Suppressor macrophage treated with lipopolysaccharide for 1 hour (primary cell): Measurements from ENCODE around the gene CBFA2T2.
"Not testable (repeated sequence)": the region's sequence is repeated elsewhere in the genome, so short reads cannot be mapped to it uniquely, and the experiment has no call there.

ENCODE experiments used
- DNase-seq, 3 donors: peaks; one replicate each; pipeline ENCODE4 v3.0.0-alpha.2; 2020 to 2022

Gene CBFA2T2

DNA sequence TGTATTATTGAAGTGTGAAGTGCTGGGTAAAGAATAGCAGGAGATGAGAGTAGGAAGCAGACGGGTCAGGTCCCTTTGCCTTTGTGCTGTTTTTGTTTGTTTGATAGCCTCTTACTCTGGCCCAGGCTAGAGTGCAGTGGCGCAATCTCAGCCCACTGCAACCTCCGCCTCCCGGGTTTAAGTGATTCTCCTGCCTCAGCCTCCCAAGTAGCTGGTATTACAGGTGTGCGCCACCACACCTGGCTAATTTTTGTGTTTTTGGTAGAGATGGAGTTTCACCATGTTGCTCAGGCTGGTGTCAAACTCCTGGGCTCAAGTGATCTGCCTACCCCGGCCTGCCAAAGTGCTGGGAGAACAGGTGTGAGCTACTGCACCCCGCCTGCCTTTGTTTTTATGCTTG is 18.1 kb downstream of the CBFA2T2 start:
- DNase-seq, result not testable (repeated sequence)

DNA sequence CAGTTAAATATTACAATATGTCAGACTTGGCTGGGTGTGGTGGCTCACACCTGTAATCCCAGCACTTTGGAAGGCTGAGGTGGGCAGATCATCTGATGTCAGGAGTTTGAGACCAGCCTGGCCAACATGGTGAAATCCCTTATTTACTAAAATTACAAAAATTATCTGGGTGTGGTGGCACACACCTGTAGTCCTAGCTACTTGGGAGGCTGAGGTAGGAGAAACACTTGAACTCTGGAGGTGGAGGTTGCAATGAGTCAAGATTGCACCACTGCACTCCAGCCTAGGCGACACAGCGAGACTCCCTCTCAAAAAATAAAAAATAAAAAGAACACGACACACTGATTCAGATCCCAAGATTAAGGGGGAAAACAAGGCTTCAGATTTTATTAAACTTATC is 19.2 kb downstream of the CBFA2T2 start:
- DNase-seq, result not testable (repeated sequence)

DNA sequence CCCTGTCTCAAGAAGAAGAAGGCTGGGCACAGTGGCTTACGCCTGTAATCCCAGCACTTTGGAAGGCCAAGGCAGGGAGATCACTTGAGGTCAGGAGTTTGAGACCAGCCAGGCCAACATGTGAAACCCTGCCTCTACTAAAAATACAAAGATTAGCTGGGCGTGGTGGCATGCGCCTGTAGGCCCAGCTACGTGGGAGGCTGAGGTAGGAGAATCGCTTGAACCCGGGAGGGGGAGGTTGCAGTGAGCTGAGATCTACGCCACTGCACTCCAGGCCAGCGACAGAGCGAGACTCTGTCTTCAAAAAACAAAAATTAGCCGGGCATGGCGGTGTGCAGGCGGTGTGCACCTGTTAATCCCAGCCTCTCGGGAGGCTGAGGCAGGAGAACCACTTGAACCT is 22.0 kb downstream of the CBFA2T2 start:
- not testable (repeated sequence) for DNase-seq

DNA sequence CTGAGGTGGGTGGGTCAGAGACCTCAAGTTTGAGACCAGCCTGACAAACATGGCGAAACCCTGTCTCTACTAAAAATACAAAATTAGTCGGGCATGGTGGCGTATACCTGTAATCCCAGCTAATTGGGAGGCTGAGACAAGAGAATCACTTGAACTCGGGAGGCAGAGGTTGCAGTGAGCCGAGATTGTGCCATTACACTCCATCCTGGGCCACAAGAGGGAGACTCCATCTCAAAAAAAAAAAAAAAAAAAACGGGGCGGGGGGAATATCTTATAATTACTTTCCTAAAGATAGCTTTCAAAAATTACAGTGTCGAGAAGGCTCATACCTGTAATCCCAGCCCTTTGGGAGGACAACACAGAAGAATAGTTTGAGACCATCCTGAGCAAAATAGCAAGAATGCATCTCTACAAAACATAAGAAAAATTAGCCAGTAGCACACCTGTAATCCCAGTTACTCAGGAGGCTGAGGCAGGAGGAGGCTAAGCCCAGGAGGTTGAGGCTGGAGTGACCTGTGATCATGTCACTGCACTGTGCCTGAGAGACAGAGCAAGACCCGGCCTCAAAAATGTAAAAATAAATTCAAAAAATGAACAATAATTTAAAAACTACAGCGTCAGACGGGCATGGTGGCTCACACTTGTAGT is 25.8 kb downstream of the CBFA2T2 start:
- no peak for DNase-seq

DNA sequence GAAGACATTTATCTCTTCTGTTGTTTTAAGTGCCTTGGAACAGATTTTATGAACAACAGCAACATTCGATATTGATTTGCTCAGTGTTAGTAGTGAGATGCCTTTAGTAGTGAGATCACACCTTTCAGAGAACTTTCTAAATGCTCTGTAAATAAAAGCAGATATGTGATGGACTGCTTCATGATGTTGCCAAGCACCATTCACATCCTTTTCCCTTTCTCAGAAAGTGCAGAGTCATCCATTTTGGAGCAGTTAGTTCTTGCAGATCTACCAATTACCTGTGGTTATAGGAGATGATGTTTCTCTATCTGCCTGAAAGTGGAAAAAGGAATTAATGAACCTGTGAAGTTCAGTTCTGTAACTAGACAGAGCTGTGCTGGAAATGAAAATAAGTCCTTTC is 27.0 kb downstream of the CBFA2T2 start:
- no peak for DNase-seq

DNA sequence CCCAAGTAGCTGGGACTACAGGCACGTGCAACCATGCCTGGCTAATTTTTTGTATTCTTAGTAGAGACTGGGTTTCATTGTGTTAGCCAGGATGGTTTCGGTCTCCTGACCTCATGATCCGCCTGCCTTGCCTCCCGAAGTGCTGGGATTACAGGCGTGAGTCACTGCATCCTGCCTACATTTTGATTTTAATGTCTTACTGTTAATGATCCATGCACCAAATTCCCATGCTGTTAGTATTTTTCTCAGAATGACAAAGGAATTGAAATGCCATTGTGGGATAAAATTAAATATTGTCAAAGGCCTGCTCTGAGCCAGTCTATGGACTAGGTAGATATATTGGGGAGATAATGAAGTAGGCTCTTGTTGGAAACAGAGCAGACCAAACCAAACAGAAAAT is 28.2 kb downstream of the CBFA2T2 start:
- DNase-seq, result no peak

DNA sequence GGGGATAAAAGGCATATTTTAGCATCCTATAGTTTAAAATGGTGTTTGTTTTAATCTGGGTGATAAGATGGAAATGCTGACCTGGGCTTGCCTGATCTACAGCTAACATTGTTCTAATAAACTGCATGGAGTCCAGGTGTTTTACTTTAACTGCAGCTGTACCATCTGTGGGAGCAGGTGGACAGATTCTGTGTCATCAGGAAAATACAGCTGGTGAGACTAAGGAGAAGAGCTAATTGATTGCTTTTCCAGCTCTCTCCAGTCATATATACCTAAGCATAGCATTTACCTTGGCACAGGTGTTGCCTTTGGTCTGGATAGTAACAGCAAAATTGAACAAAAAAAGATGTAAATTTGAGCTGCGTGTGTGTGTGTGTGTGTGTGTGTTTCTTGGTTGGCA is 31.6 kb downstream of the CBFA2T2 start:
- DNase-seq, result no peak

DNA sequence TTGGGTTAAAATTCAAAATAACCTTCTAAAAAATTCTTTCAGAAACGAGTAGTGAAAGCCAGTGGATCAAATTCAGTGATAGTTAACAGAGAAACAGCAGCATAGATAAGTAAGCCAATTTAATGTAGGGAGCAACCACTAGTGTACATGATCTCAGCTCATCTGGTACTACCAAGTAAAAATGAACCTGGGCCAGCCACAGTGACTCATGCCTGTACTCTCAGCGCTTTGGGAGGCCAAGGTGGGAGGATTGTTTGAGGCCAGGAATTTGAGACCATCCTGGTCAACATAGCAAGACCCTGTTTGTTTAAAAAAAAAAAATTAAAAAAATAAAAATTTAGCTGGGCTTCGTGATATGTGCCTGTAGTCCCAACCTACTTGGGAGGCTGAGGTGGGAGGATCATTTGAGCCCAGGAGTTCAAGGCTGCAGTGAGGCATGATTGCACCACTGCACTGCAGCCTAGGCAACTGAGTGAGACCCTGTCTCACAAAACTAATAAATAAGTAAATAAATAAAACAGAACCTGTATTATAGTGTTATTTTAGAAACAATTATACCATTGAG is 32.4 kb downstream of the CBFA2T2 start:
- DNase-seq, result no peak

DNA sequence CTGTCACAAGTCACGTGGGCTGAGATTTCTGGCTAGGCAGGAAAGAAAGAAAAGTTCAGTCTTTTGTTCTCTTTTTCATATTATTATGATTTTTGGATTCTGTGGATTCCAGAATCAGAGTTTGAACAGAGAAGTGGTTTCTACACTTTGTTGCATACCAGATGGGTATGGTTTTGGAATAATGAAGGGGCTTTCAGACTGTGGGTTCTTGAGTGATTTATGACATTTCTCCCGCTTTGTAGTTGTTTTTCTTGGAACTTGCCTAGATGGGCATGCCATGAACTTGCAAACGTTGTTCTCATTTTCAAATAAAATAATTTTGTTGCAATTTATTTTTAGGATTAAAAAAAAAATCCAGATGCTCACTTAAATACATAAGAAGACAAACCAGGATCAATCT is 34.4 kb downstream of the CBFA2T2 start:
- DNase-seq, result no peak

DNA sequence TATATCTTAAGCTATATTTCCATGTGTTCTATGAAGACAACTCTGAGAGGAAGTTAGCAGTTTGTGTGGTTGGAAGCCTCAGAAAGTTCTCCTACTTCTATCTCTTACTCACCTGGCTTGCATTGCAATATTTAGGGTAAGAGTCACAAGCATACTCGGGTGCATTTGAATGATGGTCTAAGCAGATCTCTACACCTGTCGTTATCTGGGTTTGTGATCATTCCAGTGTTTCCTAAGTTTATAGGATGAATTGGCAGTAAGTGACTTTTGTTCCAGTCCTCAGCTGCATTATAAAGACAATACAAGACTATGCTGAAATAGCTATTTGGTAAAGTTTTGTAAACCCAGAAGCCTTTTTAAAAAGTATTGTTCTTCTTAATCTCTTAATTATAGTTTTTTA is 36.9 kb downstream of the CBFA2T2 start:
- no peak for DNase-seq

DNA sequence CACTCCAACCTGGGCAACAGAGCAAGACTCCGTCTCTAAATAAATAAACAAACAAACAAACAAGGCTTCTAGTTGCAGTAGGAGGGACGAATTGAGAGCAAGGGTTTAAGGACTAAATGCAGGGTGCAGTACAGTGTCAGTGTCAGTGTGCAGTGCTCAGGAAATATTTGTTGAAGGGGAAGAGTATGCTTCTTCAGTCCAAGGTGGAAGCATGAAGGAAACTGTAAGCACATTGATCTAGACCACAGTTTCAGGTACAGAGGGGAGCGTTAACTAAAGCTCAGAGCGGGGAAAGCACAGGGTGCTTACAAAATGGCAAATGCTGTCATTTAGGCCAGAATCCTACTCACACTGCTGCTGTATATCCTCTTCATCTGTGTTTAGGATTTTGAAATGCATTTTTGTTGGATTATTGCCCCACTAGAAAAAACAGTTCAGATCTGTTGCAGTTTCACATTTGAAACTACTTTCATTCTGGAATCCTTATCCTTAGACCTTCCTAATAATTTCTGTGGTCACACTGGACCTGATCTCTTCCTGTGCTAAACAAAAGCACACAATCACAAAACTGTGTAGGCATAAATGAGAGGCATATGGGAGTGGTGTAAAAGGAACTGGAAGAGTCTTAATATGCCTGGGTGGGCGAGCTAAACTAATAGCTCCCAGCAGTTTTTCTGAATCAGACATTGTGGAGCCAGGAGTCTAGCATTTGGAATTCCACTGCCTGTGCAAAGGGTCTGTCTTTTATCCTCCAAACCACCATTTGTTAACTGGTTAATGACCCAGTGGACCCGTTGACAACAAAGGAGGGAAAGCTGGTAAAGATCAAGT is 41.4 kb downstream of the CBFA2T2 start:
- no peak for DNase-seq

DNA sequence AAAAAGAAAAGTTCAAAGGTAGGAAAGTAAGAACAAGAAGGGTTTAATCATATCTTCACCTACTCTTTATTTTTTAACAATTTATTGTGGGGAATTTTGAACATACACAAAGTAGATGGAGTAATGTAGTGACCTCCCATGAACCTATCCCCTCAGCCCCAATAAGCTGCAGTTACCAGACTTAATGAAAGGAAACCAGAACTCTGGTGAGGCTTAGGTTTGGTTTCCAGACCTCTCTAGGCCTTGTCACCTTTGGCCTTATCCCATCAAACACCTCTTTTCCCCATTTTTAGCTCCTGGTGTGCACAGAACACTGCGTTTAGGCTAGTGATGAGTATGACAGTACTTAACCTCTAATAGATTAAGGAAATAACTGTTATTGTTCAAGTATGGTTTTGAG is 42.0 kb downstream of the CBFA2T2 start:
- DNase-seq, result no peak

DNA sequence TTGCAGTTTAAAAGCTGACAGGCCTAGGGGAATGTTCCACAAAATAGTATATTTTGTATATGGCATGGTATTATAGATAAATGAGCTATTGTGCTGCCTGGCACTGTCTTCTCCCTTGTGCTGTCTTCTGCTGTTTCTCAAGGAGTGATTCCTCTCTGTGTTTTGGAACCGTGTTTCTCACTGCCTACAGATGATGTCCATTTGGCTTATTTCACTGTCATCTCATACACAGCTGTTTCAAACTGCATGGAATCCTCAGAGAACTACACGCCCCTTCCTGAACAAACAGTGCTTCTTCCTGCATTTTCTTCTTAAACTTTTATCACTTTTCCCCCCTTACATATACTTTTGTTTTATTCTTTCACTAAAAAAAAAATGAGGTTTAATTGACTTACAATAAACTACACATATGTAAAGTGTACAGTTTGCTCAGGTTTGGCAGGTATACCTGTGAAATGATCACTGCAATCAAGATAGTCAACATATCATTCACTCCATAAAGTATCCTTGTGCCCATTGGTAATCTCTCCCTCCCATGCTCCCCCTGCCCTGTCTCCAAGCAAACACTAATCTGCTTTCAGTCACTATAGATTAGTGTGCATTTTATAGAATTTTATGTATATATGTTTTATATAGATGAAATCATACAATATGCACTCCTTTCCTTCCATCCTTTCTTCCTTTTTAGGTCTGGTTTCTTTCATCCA is 43.0 kb downstream of the CBFA2T2 start:
- DNase-seq, result no peak

DNA sequence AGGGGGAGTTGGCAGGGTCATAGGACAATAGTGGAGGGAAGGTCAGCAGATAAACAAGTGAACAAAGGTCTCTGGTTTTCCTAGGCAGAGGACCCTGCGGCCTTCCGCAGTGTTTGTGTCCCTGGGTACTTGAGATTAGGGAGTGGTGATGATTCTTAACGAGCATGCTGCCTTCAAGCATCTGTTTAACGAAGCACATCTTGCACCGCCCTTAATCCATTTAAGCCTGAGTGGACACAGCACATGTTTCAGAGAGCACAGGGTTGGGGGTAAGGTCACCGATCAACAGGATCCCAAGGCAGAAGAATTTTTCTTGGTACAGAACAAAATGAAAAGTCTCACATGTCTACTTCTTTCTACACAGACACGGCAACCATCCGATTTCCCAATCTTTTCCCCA is 45.8 kb downstream of the CBFA2T2 start:
- not testable (repeated sequence) for DNase-seq

DNA sequence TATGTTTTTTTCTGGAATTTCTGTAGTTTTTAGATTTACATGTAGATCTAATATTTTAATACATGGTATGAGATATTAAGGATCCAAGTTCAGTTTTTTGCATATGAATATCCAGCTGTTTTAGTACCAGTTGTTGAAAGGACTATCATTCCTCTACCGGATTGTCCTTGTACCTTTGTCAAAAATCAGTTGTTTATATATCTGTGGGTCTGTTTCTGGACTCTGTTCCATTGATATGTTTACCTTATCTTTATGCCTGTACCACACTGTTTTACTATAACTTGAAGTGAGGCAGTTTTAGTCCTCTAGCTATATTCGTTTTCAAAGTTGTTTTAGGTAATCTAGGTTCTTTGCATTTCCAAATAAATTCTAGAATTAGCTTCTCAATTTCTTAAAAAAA is 47.7 kb downstream of the CBFA2T2 start:
- no peak for DNase-seq

DNA sequence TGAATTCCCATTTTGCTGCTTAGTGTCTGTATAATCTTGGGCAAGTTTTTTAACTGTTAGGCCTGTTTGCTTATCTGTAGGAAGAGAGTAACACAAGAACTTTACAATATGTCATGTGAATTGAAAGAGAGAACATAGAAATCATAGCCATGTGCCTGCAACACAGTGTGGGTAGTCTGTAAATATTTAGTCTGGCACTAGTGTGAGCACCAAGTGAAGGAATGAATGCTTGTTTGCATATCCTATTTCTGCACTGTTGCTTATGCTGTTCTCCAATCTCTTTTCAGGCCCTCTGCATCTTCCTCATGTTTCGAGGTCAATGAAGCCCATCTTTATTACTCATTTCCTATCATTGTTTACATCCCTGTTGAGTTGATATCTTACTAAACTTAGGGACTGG is 49.2 kb downstream of the CBFA2T2 start:
- no peak for DNase-seq

DNA sequence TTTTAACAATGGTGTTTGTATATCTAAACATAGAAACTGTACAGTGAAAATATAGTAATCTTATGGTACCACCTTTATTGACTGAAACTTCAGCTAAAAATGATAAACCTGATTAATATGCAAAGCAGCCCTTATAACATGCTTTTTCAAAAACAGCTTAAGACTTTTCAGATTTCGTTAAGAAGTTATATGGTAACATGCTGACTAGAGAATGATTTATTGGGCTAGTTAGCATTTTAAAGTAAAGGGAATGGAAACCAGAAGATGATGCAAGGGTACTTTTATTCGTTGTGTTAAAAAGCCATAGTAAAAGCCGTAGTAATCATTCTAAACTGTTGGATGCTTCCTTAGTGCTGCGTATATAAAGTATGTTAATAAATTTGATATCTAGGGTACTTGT is 50.5 kb downstream of the CBFA2T2 start:
- no peak for DNase-seq

DNA sequence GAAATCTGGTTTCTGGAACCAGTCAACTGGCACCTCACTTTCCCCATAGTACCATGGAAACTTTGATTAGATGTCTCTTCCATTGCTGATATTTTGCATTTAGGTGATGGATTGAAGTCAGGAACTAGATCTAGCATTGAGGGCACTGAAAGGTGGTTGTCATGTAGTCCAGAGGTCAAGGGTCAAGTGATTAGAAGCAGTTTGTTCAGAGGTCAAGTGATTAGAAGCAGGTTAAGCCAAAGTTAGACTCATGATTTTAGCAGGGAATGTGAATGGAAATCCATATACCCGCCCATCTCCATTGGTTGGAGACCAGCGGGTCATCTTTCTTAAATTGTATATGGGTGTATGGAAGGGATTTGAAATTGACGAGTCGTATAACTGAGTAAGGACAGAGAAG is 51.2 kb downstream of the CBFA2T2 start:
- no peak for DNase-seq

DNA sequence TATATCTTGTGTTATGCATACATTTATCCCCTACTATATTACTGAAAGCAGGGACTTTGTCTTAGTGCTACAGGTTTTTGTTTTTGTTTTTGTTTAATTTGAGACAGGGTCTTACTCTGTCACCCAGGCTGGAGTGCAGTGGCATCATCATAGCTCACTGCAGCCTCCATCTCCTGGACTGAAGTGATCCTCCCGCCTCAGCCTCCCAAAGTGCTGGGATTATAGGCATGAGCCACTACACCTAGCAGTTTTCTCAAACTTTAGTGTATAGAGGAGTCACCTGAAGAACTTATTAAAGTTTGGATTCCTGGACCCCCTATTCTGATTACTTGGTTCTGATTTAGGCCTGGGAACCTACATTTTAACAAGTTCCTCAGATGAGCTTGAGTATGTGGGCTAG is 51.9 kb downstream of the CBFA2T2 start:
- DNase-seq, result no peak

DNA sequence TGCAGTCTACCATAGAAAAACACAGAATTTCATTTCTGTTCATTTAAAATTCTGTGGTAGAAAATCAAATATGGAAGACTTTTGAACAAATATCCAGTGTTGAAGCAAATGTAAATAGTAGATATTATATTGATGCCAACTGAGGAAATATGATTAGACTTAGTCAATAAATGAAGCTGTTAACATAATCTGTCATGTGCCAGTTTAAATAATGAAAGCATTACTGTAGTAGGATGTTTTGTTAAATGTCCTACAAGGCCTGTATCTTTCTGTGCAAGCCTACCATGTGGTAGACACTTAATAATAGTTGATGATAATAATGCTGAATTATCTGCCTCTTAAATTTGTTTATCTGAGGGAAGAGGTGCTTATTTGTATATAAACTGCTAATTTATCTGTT is 55.9 kb downstream of the CBFA2T2 start:
- no peak for DNase-seq

DNA sequence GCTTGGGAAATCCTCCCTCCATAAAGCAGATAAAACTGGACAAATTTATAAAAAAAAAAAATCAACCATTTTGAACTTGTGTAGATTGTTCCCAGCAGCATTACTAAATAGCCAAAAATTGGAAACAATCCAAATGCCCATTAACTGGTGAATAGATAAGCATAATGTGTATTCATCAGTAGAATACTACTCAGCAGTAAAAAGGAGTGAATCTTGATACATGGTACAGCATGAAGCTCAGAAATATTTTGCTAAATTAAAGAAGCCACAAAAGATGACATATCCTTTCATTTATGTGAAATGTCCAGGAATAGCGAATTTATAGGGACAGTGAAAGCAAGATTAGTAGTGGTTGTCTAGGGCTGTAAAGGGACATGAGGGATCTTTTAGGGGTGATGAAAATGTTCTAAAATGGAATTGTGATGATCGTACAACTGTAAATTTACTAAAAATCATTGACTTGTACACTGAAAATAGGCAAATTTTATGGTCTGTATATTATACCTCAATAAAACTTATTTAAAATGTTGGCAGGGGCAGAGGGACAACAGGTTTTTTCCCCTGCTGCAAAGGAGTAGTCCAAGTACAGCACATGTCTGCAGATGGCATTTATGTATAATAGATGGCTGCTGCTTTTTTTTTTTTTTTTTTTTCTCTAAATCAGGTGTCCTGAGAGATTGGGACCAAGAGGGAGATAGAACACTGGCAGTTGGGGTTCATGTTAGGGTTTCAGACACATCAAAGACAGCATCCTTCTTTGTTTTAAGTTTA is 59.5 kb downstream of the CBFA2T2 start:
- no peak for DNase-seq

DNA sequence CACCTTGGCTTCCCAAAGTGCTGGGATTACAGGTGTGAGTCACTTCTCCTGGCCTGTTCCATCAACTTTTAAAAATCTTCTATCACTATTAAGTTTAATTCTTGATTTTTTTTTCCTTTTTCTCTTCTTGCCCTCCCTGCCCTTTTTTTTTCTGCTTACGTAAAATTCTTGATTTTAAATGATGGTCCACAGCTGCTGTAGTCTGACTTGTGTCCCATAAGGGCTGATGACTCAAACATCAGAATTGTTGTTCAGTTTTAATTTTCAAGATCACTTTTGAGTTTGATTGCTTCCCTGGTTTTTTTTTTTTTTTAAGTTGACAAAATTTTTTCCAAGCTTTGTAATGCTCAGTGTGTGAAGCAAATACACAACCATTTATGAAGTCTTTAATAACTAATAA is 61.9 kb downstream of the CBFA2T2 start:
- no peak for DNase-seq

DNA sequence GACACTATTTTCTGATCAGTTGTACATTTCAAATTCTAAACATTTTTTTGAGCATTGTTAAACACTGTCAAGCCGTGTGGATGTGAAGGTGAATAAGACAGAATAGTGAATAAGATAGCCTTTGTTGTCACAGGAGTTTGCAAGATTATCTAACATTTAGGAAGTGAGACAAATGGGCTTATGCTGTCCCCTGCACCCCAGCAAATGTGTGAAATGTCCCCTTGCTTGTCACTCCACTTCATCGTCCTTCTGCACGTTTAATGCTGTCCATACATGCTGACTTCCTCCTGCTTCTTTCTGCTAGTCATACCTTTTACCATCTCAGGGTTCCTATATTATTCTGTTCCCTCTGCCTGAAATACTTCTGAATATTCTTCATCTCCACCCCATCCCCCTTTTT is 62.6 kb downstream of the CBFA2T2 start:
- DNase-seq, result no peak
